Measurements from ENCODE around the gene REEP5.
"Not testable (repeated sequence)": the region's sequence is repeated elsewhere in the genome, so short reads cannot be mapped to it uniquely, and the experiment has no call there.

Gene REEP5

DNA sequence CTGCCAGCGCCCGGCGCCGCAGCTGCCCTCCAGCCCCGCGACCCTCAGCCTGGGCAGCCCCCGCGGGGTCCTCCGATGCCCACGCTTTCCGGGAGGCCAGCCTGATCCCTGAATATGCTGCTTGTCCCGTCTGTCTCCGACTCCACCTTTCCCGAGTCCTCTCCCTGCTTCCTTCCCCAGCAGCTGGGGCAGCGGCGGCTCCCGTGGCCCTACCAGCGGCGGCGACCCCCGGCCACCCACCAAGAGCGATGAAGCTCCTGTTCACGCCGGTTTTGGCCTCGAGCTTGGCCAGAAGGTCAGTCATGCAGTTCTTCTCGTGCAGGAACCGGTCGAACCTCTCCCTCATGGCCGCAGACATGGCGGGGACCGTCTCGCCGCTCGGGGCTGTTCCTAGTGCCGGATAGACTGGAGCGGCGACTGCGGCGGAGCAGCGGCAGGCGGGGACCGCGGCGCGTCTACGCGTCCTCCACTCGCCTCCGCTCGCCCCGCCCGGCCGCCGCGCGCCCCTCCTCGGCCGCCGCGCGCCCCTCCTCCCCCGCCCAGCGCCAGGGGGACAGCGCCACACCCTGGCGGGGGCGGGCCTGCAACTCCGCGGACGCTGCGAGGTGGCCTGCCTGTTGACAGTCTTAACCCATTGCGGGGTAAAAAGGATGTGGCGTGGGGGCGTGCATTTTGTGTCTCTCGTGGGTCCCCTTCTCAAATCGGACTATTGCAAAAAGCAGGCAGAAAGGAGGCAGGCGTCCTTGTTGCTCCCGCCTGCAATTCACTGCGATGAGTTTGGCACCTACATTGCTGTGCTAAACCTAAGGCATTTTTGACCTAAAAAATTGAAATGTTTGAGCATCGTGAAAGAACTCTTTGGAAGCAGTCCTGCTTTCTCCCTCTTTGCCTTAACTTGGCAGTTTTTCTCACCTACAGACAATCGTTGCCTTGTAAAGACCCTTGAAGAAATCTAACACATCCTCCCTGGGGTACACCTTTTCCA lies at the start of gene REEP5:
Gene REEP5, minus strand, starts transcription at position 395 of the 985 bp plus-strand sequence. Its CDS starts 37 bp downstream, at position 358.
- peak; percentile 83 for DNase-seq (ENCODE audit: low spot score)

DNA sequence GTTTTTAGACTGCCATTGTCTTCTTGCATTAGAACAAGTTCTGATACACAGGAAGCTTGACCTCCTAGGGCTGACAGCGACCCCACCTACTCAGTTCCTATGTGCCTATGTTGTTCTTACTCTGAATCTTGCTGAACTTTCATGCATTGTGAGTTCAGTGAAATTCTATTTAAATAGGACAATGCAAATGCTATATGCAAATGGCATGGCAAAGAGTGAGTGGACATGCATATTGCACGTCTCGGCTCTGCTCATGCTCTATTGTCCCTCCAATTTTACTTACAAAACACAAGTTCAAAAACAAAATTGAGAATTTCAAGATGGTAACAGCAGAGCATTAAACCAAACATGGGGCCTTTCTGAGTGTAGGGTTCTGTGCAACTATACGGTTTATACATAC lies 49.2 kb upstream of the REEP5 start:
- DNase-seq (ENCODE audit: low spot score) = no peak

DNA sequence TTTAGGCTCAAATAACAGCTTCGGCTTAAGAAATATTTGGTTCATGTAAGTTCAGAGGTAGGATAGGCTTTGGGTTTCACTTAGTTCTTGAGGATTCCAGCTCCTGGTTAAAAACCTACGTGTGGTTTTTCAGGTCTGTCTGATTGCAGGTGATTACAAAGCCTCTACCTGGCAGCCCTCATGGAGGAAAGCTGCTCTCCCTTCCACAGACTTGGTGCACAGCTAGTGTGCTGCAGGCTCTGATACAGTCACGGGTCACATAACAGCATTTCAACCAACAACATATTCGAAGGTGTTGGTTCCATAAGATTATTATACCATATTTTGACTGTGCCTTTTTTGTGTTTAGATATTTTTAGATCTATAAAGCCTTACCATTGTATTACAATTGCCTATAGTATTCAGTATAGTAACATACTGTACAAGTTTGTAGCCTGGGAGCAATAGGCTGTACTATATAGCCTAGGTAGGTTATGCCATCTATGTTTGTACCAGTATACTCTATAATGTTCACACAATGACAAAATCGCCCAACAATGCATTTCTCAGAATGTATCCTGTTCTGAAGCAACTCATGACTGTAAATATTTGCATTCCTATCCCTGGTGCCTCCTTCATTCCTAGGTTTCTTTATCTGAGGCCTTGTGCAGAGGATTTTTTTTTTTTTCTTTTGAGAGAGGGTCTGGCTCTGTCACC lies 46.5 kb upstream of the REEP5 start:
- no peak for DNase-seq (ENCODE audit: low spot score)

DNA sequence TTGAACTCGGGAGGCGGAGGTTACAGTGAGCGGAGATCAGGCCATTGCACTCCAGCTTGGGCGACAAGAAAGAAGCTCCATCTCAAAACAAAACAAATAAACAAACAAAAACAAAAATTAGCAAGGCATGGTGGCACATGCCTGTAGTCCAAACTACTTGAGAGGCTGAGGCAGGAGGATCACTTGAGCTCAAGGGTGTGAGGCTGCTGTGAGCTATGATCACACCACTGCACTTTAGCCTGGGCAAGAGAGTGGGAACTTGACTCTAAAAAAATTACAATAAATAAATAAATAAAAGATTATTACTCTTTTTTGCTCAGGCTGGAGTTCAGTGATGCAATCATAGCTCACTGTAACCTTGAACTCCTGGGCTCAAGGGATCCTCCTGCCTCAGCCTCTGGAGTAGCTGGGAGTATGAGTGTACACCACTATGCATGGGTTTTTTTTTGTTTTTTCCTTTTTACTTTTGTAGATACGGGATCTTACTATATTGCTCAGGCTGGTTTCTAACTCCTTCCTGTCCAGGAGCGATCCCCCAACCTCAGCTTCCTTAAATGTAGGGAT lies 45.6 kb upstream of the REEP5 start:
- DNase-seq (ENCODE audit: low spot score) = no peak

DNA sequence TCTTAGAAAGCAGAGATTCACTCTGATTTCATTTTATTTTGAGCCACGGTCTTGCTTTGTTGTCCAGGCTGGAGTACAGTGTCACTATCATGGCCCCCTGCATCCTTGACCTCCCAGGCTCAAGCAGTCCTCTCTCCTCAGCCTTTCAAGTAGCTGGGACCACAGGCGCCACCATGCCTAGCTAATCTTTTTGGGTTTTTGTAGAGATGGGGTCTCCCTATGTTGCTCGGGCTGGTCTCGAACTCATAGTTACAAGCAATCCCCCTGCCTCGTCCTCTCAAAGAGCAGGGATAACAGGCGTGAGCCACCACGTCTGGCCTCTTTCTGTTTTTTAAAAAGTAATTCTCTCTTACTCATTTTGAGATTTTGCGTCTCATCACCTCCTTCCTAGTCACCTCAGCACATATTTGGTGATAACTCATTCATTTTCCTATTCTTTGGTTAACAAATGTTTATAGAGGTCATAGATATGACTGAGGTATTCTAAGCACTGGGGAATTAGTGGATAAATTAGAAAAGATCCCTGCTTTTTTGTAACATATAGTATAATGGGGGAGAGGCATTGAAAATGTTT lies 43.8 kb upstream of the REEP5 start:
- peak; percentile 73 for DNase-seq (ENCODE audit: low spot score)

DNA sequence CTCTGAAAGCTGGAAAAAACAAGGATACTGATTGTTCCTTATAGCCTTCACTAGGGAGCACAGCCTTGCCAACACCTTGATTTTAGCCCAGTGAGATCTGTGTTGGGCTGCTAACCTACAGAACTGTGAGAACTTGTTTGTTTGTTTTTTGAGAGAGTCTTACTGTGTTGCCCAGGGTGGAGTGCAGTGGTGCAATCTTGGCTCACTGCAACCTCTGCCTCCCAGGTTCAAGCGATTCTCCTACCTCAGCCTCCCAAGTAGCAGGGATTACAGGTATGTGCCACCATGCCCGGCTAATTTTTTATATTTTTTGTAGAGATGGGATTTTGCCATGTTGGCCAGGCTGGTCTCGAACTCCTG lies 41.3 kb upstream of the REEP5 start:
- not testable (repeated sequence) for DNase-seq (ENCODE audit: low spot score)

DNA sequence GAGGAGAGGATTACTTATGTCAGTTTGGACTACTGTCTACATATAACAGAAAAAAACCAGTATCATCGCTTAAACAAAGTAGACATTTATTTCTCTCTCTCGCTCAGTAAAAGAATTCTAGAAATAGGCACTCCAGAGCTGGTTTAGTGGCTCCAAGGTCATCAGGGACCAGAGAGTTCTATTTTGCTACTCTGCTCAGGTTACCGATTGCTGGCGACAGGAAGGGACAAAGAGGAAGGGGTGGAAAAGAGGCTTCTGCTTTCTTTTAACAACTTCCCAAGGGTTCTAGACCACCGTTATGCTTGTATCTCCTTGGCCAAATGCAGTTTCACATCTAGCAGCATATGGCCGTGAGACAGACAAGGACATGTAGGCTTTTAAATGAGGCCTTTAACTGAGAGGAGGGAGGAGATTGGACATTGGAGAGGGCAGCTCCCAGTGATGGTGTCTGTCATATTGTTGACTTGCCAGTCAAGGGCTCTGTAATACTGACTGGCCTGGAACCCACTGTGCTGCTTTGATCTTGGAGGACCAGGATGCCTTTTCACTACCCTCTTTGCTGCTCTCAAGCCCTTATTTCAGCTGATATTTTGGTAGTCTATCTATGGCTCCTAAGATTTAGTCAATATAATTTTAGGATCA lies 39.0 kb upstream of the REEP5 start:
- no peak for DNase-seq (ENCODE audit: low spot score)

DNA sequence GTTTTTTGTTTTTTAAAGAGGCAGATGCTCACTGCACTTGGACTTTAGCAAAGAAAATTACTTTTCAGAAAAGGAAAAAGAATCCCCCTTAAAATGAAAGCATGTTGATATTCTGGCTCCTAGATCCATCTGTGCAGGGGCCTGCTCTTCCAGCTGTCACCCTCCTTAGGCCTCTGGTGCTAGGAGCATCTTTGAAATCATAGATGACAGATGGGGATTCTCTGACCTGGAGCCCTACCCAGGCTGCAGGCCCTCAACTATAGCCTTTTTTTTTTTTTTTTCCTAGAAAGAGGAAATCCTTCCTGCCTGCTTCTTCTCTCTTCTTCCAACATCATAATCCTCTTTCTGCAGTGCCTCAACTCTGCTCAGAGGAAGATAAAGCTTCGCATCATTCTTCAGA lies 38.3 kb upstream of the REEP5 start:
- no peak for DNase-seq (ENCODE audit: low spot score)

DNA sequence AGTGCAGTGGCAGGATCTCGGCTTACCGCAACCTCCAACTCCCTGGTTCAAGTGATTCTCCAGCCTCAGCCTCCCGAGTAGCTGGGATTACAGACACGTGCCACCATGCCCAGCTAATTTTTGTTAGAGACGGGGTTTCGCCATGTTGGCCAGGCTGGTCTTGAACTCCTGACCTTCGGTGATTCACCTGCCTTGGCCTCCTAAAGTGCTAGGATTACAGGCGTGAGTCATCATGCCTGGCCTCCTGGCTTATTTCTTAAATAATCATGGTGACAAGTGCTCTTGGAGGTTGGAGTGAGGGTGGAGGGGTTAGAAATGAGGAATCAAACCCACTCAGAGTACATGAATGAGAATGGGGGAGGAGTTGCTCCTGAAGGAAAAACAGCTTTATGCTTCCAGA lies 37.8 kb upstream of the REEP5 start:
- DNase-seq (ENCODE audit: low spot score) = not testable (repeated sequence)

DNA sequence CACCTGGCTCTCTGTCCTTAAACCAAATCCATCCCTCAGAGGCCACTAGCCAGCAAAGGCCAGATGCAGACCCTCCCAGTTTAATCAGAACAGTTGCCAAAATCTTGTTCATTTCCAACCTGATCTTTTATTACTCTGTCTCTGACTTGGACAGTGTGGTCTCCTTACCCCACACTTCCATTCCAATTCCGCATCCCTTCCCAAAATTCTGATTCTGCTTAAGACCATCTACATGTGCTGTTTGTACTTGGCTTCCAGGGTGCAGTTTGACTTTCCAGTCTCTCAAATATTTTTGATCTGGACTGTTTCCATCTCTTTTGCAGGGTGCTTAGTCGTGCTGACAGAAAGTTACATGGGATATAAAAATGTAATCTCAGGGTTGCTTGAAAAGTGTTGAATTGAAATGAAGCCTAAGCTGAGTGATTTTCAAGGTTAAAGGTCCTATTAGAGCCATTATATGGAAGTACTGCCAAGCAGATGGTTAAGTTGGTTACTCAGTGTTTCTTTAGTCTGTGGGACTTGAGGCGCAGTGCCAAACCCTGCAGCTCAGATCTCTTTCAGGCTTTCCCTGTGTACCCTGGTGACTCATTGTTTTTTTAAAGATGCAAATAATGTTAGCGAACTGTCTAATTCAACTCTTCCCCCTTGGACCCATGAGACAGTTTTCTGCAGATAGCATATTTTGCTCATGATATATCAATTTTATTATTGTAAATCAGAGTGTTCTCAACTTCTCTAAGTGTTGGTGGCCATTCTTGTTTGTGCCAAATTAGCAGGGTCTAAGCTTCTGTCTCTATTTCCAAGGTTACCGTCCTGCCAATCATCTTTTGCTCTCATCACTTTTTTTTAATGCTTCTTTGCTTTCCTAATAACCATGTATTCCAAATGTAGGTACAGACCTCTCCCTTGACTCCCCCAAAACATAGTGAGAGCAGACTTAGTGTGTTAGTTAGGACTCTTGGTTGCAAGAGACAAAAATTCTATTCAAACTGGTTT lies 36.4 kb upstream of the REEP5 start:
- DNase-seq (ENCODE audit: low spot score) = no peak

DNA sequence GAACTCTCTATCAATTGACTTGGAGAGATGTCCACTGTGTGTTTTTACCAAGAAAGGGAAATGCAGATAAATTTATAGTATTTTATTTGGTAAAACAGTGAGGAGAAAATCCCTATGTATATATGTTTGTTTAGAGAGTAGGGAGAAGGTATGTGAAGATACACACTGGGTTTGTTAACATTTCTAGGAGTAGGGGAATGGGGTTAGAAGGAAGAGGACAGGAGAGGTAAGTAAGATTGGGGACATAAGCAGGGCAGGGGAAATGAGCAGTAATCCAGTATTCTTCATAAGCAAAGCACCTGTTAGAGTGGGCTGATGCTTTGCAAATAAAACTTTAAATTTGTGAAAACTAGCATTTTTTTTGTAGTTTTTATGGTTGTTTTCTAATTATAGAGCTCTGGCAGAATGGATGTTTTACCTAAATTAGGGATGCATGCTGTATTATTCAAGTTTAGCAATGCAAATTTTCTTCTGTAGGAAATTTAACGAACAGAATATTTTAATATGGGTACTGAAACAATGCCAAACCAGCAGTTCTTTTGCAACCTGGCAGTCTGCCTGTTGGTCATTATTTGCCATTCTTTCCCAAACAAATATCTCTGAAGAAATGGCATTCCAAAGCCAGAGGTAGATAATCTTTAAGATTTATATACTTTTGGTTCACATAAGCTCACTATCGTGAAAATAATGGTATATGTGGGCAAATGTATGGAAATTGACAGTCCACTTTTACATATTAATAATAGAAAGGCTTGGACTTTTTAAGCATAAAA lies 35.2 kb upstream of the REEP5 start:
- DNase-seq (ENCODE audit: low spot score) = no peak

DNA sequence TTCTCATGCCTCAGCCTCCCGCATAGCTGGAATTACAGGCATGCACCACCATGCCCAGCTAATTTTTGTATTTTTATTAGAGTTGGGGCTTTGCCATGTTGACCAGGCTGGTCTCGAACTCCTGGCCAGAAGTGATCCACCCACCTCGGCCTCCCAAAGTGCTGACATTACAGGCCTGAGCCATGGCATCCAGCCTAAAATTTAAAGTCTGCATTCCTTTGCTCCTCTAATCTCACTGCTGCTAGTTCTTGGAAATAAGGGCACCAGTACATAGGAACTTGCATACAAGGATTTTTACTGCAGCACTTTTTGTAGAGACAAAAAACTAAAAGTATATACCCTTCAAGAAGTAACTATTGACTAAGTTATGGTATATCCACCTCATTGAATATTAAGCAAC lies 34.6 kb upstream of the REEP5 start:
- no peak for DNase-seq (ENCODE audit: low spot score)

DNA sequence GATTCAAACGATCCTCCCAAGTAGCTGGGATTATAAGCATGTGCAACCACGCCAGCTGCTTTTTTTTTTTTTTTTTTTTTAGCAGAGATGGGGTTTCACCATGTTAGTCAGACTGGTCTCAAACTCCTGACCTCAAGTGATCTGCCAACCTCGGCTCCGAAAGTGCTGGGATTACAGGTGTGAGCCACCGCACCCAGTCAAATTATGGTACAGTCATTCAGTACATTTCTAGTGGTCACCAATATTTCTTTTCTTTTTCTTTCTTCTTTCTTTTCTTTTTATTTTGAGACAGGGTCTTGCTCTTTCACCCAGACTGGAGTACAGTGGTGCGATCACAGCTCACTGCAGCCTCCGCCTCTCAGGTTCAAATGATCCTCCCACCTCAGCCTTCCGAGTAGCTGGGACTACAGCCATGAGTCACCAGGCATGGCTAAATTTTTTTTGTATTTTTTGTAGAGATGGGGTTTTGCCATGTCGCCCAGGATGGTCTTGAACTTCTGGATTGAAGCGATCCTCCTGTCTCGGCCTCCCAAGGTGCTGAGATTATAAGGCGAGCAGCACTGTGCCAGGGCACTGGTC lies 29.2 kb upstream of the REEP5 start:
- DNase-seq (ENCODE audit: low spot score) = peak; percentile 81

DNA sequence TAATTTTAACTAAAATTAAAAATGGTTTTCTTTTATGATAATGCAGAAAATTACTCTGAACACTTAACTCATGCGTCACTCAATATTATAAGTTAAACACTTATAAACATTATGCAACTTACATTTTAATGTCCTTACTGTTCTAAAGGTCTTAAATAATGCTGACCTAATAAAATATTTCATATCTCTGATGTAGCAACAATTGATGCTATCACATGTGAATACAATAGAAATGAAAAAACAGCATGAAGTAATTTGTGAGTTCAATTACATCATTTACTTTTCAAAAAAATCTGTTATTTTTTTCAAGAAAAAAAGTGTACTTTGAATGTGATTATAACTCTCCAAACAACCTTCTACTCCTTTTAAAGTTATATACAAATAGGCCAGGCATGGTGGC lies 26.4 kb upstream of the REEP5 start:
- DNase-seq (ENCODE audit: low spot score) = no peak

DNA sequence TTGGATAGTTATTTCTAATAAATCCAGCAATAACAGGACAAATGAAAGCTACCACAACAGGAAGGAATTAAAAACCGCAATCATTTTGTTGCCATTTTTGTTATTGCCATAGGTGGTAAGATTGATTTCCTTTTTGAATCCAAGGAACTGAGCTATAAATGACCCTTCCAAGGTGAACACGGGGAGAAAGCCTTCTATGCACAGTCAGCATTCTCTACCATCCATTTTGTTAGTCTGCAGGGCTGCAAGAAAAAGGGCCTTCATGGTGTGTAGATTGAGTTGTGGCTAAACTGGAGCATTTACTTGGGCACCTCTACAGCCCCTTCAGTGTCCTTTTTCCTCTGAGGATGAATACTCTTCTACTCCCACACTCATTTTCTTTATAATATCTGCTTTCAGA lies 18.6 kb upstream of the REEP5 start:
- DNase-seq (ENCODE audit: low spot score) = no peak

DNA sequence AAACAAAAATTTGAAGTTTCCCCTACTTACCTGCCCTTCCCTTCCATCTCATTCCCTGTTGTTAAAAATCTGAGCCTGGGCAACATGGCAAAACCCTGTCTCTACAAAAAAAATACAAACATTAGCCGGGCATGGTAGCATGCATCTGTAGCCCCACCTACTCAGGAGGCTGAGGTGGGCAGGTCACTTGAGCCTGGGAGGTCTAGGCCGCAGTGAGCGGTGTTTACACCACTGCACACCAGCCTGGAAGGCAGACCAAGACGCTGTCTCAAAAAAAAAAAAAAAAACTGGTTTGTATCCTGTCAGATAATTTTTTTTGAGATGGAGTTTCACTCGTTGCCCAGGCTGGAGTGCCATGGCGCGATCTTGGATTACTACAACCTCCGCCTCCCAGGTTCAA lies 16.3 kb upstream of the REEP5 start:
- no peak for DNase-seq (ENCODE audit: low spot score)

DNA sequence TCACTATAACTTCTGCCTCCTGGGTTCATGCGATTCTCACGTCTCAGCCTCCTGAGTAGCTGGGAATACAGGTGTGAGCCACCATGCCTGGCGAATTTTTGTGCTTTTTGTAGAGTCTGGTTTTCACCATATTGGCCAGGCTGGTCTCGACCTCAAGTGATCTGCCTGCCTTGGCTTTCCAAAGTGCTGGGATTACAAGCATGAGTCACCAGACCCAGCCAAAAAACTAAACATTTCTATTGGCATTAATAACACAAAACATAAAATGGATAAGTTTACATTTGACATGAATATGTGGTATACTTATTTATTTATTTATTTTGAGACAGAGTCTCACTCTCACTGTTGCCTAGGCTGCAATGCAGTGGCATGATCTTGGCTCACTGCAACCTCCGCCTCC lies 13.6 kb upstream of the REEP5 start:
- DNase-seq (ENCODE audit: low spot score) = no peak

DNA sequence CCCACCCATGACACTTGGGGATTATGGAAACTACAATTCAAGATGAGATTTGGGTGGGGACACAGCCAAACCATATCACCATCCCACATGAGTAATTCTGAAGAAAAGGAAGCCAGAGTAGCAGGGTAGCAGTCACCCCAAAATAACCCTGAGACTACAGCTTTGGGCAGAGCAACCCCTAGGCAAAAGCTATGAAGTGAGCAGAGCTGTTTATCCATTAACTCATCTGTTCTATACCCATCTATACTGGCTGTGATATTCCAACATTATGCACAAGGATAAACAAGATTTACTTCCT lies 12.3 kb upstream of the REEP5 start:
- DNase-seq (ENCODE audit: low spot score) = no peak

DNA sequence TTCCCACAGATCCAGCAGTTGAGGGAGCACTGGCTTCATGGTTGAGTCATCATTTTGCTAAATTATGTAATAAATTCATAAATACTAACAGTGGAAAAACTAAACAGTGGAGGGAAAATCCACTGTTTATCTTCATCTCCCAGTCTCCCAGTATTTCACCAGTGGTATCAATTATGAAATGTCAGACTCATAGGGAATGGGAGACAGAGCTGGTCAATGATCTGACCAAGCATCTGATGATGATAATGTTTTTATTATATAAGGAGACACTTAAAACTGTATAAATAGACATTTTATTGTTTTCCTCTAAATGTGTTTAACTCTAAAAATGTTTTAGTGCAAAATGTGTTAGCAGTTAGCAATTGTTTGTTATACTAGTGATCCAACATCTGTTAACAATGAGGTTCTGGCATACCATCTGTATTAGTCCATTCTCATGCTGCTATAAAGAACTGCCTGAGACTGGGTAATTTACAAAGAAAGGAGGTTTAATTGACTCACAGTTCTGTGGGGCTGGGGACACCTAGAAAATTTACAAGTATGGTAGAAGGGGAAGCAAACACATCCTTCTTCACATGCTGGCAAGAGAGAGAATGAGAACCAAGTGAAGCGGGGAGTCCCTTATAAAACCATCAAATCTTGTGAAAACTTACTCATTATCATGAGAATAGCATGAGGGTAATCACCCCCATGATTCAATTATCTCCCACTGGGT lies 11.8 kb upstream of the REEP5 start:
- DNase-seq (ENCODE audit: low spot score) = no peak

Data from activated CD4-positive, alpha-beta T cell treated with anti-CD3 and anti-CD28 coated beads, Interleukin-2, Interleukin-4, amounts not matched to agents 100 ng/mL and 50 ng/mL, durations not matched to agents 16 hours and 8 hours (primary cell).